Left ventricle myocardium inferior (tissue), 1 donor: ENCODE data around the gene HSPA1L. TPM values are rescaled to one million over a fixed set of nuclear protein-coding genes. Genes with fewer than 3 reads are reported as not detected.
"Not testable (repeated sequence)": the region's sequence is repeated elsewhere in the genome, so short reads cannot be mapped to it uniquely, and the experiment has no call there.

Source experiments
- DNase-seq: peaks from one replicate; pipeline ENCODE4 v3.0.0-alpha.2; 2020
- H3K27ac ChIP-seq: fragments of 200-600 bp; replicated peaks from 2 replicates; pipeline ENCODE4 v1.8.0; 2021
- H3K27me3 ChIP-seq: fragments of 200-600 bp; 2 replicates; pipeline ENCODE4 v1.8.0; 2021; ENCODE audit warnings: low read depth
- H3K36me3 ChIP-seq: fragments of 200-600 bp; 2 replicates; pipeline ENCODE4 v1.8.0; 2021
- H3K4me1 ChIP-seq: fragments of 200-600 bp; 2 replicates; pipeline ENCODE4 v1.8.0; 2021
- H3K4me3 ChIP-seq: fragments of 200-600 bp; 2 replicates; pipeline ENCODE4 v1.8.0; 2021; ENCODE audit warnings: mild to moderate bottlenecking, moderate library complexity
- H3K9me3 ChIP-seq: fragments of 200-600 bp; replicated peaks from 2 replicates; pipeline ENCODE4 v1.8.0; 2021
- intact Hi-C: fragments of 100-400 bp; cut with micrococcal nuclease; formaldehyde crosslinking; loops from one replicate; pipeline ENCODE4 v1.11.0; 2022
- long read RNA-seq: library from polyadenylated mRNA; unstranded; transcript quantifications from one replicate; pipeline ENCODE4 v2.0.0, GENCODE V29; 2021
- total RNA-seq: library from RNA; stranded (reverse); fragmentation: NEBNext Ultra II Directional; extraction: Animal tissue kit (Norgen Biotek cat#: 25700); gene quantifications from one replicate; pipeline ENCODE4 v1.2.1, GENCODE V29; 2021
- TF ChIP-seq, protein P1 (sequence below): fragments of 200-600 bp; IDR thresholded peaks from 2 replicates; pipeline ENCODE4 v1.8.0; 2021; ENCODE audit warnings: antibody characterized with exemption, mild to moderate bottlenecking, borderline replicate concordance
- donor health status: DM: no; HTN: yes; CAD: no; lungs with severe emphysema.

HSPA1L gene
- total RNA-seq: 2.2 TPM
- long read RNA-seq, partial matches to known transcripts: 0 of 1 reads
- long read RNA-seq, other reads (novel, unspliced or antisense): 0 of 1 reads

DNA sequence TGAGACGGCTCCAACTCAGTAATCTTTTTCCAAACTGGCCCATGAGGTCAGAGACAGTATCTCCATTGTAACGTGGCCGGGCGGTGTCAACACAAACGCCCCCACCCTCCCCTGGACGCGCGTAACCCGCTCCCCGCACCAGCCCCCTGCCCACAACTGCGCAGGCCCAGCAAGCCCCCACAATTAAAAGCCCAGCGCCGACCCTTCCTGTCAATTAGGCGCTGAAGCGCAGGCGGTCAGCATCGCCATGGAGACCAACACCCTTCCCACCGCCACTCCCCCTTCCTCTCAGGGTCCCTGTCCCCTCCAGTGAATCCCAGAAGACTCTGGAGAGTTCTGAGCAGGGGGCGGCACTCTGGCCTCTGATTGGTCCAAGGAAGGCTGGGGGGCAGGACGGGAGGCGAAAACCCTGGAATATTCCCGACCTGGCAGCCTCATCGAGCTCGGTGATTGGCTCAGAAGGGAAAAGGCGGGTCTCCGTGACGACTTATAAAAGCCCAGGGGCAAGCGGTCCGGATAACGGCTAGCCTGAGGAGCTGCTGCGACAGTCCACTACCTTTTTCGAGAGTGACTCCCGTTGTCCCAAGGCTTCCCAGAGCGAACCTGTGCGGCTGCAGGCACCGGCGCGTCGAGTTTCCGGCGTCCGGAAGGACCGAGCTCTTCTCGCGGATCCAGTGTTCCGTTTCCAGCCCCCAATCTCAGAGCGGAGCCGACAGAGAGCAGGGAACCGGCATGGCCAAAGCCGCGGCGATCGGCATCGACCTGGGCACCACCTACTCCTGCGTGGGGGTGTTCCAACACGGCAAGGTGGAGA, at the start of gene HSPA1L, which contains the start of gene HSPA1A:
HSPA1L (minus strand) TSS at position 259 of the 814 bp plus-strand sequence. CDS start 3,311 bp downstream, outside the sequence.
HSPA1A (plus strand) TSS at position 519 of the 814 bp plus-strand sequence; CDS start at position 733, 214 bp downstream.
- TF ChIP-seq, protein P1, sequence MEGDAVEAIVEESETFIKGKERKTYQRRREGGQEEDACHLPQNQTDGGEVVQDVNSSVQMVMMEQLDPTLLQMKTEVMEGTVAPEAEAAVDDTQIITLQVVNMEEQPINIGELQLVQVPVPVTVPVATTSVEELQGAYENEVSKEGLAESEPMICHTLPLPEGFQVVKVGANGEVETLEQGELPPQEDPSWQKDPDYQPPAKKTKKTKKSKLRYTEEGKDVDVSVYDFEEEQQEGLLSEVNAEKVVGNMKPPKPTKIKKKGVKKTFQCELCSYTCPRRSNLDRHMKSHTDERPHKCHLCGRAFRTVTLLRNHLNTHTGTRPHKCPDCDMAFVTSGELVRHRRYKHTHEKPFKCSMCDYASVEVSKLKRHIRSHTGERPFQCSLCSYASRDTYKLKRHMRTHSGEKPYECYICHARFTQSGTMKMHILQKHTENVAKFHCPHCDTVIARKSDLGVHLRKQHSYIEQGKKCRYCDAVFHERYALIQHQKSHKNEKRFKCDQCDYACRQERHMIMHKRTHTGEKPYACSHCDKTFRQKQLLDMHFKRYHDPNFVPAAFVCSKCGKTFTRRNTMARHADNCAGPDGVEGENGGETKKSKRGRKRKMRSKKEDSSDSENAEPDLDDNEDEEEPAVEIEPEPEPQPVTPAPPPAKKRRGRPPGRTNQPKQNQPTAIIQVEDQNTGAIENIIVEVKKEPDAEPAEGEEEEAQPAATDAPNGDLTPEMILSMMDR: no peak
- peak; percentile 95 for DNase-seq
- intact Hi-C loops: no loop called here
- no peaks in the 10 kb centered on the region for H3K9me3 ChIP-seq
- H3K27ac ChIP-seq: peak within 1 kb of the TSS; percentile 100
- H3K27me3 ChIP-seq: no peaks in the 10 kb centered on the region
- H3K36me3 ChIP-seq: no peaks in the 10 kb centered on the region
- peak within 1 kb of the TSS; percentile 75 for H3K4me3 ChIP-seq
- peaks cover 42% of the 10 kb centered on the region for H3K4me1 ChIP-seq

DNA sequence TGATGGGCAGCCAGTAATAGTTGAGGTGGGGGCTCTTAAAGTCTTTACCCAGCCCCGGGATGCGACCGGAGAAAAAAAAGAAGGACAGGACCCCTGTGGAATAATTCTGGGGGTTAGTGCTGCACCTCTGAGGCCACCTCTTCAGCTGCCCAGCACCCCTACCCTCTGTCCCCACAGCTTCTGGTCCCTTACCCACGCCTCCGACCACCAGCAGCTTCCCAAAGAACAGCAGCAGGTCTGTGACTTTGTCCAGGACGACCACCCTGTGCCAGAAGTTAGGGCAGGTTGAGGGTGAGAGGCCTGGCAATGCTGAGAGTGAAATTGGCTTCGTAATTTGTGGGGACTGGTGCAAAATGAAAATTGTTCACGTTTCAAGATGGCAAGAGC, 49.7 kb upstream of the HSPA1L start:
- Histone ChIP-seq H3K4me1 (peaks cover 30% of the 10 kb centered on the region), H3K9me3 (no peaks in the 10 kb centered on the region), H3K4me3 (no peak overlapping the region), H3K36me3 (peaks cover 10% of the 10 kb centered on the region), H3K27ac (no peak overlapping the region), H3K27me3 (peaks cover 6% of the 10 kb centered on the region)
- intact Hi-C loops: no loop called here
- TF ChIP-seq, protein P1: no peak
- no peak for DNase-seq

- intact Hi-C loops, H3K27me3 ChIP-seq, H3K9me3 ChIP-seq, DNase-seq: not testable (repeated sequence)
- H3K27ac ChIP-seq: peak overlapping the region; percentile 86
- peak overlapping the region; percentile 74 for H3K4me3 ChIP-seq
- peaks cover 17% of the 10 kb centered on the region for H3K36me3 ChIP-seq
- H3K4me1 ChIP-seq: peaks cover 30% of the 10 kb centered on the region
Measured at GRCh38 chr6:31864123-31864562, 49.1 kb upstream of the HSPA1L start.

- TF ChIP-seq, protein P1: no peak
- DNase-seq: peak; percentile 99
Measured at GRCh38 chr6:31862344-31863235, 47.5 kb upstream of the HSPA1L start, which contains the start of gene NEU1. Gene NEU1 (minus strand): TSS chr6:31862821. CDS start chr6:31862776, 45 bp downstream.

GRCh38 chr6:31861919-31862343, 46.8 kb upstream of the HSPA1L start:
- Histone ChIP-seq H3K36me3 (peaks cover 33% of the 10 kb centered on the region), H3K4me3 (peak overlapping the region; percentile 74), H3K4me1 (peaks cover 30% of the 10 kb centered on the region), H3K27me3 (no peaks in the 10 kb centered on the region), H3K27ac (peak overlapping the region; percentile 86), H3K9me3 (no peaks in the 10 kb centered on the region)
- intact Hi-C loops: no loop called here
- DNase-seq: no peak
- TF ChIP-seq, protein P1: no peak

More at GRCh38 chr6:31862344-31863235, 47.5 kb upstream of the HSPA1L start, which contains the start of gene NEU1:
- Histone ChIP-seq H3K27ac (peak within 1 kb of the TSS; percentile 86), H3K9me3 (no peaks in the 10 kb centered on the region), H3K4me1 (peaks cover 30% of the 10 kb centered on the region), H3K36me3 (peaks cover 31% of the 10 kb centered on the region), H3K27me3 (no peaks in the 10 kb centered on the region), H3K4me3 (peak within 1 kb of the TSS; percentile 74)
- intact Hi-C loops: no loop called here
